IPS-18a (cell line): Measurements from ENCODE around the gene EMSY.
"Not testable (repeated sequence)": the region's sequence is repeated elsewhere in the genome, so short reads cannot be mapped to it uniquely, and the experiment has no call there.

ENCODE experiments used
- H3K27ac ChIP-seq: one replicate; pipeline ENCODE4 v1.5.1; 2013; ENCODE audit warnings: low read length
- H3K27me3 ChIP-seq: one replicate; pipeline ENCODE4 v1.6.1; 2013; ENCODE audit warnings: mild to moderate bottlenecking, low read length; ENCODE audit not compliant: control insufficient read depth, insufficient read depth
- H3K36me3 ChIP-seq: one replicate; pipeline ENCODE4 v1.6.1; 2013; ENCODE audit warnings: low read depth, low read length; ENCODE audit not compliant: control insufficient read depth
- H3K4me1 ChIP-seq: one replicate; pipeline ENCODE4 v1.6.1; 2013; ENCODE audit warnings: low read depth, low read length; ENCODE audit not compliant: control insufficient read depth
- H3K4me3 ChIP-seq: one replicate; pipeline ENCODE4 v1.5.1; 2013; ENCODE audit warnings: low read length
- H3K9ac ChIP-seq: one replicate; pipeline ENCODE4 v1.6.1; 2013; ENCODE audit warnings: mild to moderate bottlenecking, low read length, moderate library complexity
- H3K9me3 ChIP-seq: one replicate; pipeline ENCODE4 v1.6.1; 2013; ENCODE audit warnings: low read depth, low read length; ENCODE audit not compliant: control insufficient read depth

The EMSY gene

DNA sequence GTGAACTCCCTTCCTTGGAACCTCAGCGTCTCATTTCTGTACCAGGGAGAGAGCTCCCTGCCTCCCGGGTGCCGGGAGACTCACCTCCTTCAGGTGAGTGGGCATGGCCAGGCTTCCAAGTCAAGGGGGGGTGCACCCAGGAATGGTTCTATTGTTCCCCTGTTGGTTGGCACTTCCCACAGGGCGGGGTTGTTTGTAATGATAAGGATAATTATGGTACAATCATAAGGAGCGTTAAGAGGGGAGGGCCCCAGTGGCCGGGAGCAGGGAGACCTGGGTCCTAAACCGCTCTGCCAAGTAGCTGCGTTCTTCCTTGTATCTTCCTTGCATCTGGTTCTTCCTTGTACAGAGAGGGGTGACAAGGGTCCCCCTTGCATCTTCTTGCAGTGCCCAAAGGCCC is 146.6 kb downstream of the EMSY start:
- Histone ChIP-seq H3K27ac (no peak overlapping the region), H3K27me3 (no peaks in the 10 kb centered on the region), H3K36me3 (no peaks in the 10 kb centered on the region), H3K4me3 (no peak overlapping the region), H3K4me1 (no peaks in the 10 kb centered on the region), H3K9ac (no peak overlapping the region), H3K9me3 (peaks cover 4% of the 10 kb centered on the region)

DNA sequence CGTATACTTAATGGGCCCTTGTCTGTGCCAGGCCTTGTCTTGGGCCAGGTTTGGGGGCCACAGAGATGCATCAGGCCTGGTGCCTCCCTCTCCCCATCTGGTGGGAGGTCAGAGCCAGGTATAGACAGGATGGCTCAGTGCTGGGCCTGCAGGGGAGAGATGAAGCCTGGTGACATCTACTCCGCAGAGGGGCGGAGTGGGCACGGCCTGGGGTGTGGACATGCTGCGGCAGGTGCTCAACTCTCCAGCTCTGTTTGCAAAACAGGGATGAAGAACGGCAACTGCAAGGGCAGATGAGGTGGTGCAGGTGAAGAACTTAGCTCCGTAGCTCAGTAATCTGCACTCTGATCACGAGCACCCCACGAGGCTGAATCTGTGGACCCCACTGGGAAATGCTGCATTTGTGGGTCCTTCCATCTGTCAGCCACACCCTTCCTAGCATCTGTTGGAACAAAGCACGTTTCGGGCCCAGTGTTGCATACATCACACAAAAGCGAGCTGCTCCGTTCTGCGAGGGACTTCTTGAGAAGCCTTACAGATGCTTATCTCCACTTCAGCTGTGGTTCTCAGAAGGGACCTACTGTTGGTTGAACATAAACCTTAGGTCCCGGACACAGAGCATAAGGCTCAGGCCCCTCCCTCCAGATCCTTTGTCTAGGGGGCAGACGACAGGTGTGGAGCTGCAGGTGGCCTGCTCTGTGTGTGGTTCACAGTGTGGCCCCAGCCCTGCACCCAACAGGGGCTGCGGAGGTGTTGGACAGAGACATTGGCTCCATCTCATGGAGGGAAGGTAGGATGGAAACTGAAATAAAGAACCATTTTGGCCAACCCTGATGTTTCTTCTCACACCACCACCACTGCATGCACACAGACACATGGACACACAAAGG is 147.5 kb downstream of the EMSY start:
- Histone ChIP-seq H3K9ac (no peak overlapping the region), H3K4me3 (no peak overlapping the region), H3K9me3 (no peaks in the 10 kb centered on the region), H3K36me3 (no peaks in the 10 kb centered on the region), H3K27ac (no peak overlapping the region), H3K4me1 (no peaks in the 10 kb centered on the region), H3K27me3 (no peaks in the 10 kb centered on the region)

DNA sequence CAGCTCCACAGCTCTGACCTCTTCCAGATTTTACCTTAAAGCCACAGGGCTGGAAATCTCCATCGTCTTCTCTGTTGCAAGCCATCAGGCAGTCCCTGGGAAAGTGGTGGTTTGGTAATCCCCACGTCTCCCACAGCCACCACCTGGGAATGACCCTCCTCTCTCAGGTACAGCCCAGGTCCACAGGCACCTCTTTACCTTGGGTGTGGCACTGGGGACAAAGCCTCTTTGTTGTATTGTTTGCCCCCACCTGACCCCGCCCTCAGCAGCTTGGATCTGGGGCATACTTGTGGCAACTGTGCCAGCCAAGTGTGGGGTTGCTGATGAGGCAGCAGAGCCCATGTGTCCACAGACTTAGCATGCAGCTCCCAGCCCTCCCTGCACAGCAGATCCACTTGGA is 148.1 kb downstream of the EMSY start:
- no peak overlapping the region for H3K27ac ChIP-seq

DNA sequence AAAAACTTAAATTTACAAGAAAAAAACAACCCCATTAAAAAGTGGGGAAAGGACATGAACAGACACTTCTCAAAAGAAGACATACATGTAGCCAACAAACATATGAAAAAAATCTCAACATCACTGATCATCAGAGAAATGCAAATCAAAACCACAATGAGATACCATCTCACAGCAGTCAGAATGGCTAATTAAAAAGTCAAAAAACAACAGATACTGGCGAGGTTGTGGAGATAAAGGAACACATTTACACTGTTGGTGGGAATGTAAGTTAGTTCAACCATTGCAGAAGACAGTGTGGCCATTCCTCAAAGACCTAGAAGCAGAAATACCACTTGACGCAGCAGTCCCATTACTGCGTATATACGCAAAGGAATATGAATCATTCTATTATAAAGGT is 150.3 kb downstream of the EMSY start:
- not testable (repeated sequence) for H3K27me3 ChIP-seq, H3K9me3 ChIP-seq, H3K4me3 ChIP-seq, H3K36me3 ChIP-seq, H3K27ac ChIP-seq, H3K4me1 ChIP-seq, H3K9ac ChIP-seq

More for the DNA sequence above, 148.1 kb downstream of the EMSY start:
- Histone ChIP-seq H3K4me1 (no peaks in the 10 kb centered on the region), H3K36me3 (no peaks in the 10 kb centered on the region), H3K27me3 (no peaks in the 10 kb centered on the region), H3K9ac (no peak overlapping the region), H3K9me3 (no peaks in the 10 kb centered on the region), H3K4me3 (no peak overlapping the region)

DNA sequence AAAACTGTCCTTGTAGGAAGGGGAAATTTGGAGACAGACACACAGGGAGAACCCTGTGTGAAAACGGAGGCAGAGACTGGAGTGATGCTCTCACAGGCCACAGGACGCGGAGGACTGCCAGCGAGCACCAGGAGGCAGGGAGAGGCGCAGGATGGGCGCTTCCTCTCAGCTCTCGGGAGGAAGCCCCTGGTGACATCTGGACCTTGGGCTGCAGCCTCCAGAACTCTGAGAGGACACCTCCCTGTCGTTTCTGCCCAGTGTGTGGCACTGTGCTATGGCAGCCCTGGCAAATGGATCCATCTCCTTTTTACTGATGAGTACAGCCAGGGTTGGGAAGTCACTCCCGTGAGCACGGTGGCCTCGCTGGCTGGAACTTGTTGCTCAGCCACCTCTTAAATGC is 151.8 kb downstream of the EMSY start:
- Histone ChIP-seq H3K9me3 (no peaks in the 10 kb centered on the region), H3K36me3 (no peaks in the 10 kb centered on the region), H3K27me3 (no peaks in the 10 kb centered on the region), H3K27ac (no peak overlapping the region), H3K4me1 (no peaks in the 10 kb centered on the region), H3K9ac (no peak overlapping the region), H3K4me3 (no peak overlapping the region)

DNA sequence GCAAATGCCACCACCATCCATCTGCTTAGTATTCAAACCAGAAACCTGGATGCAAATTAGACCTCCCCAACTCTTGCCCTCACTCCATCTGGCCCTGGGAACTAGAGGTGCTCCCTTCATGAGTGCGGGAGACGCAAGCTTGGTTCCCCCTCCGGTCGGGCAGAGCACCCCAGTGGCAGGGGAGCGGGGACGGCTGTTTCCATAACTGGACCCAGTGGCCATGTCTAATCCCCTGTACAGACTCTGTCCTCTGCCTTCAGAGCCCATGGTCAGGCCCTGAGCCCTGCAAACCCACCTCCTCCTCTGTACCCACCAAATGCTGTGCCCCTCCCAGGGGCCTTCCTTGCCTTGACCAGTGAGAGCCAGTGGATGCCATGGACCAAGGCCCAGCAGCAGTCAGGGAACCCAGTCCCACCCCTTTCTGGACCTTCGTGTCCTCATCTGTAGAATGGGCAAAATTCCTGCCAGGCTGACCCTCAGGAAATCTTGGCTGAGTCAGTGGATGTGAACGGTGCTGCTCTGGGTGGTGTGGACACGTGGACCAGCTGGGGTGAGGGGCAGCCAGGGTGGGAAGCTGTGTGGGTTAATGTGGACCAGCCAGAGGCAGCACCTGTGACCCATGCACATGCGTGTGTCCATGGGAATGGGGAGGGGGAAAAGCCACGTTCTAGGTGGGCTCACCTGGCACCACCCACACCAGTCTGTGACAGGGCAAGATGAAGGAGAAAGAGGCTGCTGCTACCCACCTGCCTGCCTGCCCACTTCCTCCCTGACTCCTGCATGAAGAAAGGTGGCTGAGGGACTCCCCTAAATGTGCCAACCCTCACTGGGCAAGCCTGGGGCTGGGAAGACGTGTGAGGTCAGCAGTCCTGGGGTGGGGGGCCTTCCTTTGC is 153.0 kb downstream of the EMSY start:
- Histone ChIP-seq H3K9me3 (no peaks in the 10 kb centered on the region), H3K27ac (no peak overlapping the region), H3K4me1 (no peaks in the 10 kb centered on the region), H3K27me3 (no peaks in the 10 kb centered on the region), H3K4me3 (no peak overlapping the region), H3K36me3 (no peaks in the 10 kb centered on the region), H3K9ac (no peak overlapping the region)

DNA sequence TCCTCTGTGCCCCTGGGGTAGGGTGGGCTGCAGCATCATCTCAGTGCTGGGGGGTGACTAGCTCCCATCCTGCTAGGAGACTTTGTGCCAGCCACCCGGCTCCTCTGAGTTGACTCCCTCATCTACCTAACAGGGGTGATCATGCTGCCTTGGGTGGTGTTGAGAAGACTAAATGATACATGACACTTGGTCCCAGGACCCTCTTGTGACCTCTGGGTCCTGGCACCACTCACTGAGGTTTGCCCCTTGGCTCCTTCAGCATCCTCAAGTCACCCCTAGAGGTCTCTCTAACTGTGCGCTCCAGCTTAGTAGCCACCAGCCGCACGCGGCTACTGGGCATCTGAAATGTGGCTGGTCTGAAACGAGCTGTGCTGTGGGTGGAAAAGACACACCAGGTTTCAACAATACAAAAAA is 153.6 kb downstream of the EMSY start:
- Histone ChIP-seq H3K27me3 (no peaks in the 10 kb centered on the region), H3K4me3 (no peak overlapping the region), H3K9me3 (no peaks in the 10 kb centered on the region), H3K27ac (no peak overlapping the region), H3K4me1 (no peaks in the 10 kb centered on the region), H3K36me3 (no peaks in the 10 kb centered on the region), H3K9ac (no peak overlapping the region)

DNA sequence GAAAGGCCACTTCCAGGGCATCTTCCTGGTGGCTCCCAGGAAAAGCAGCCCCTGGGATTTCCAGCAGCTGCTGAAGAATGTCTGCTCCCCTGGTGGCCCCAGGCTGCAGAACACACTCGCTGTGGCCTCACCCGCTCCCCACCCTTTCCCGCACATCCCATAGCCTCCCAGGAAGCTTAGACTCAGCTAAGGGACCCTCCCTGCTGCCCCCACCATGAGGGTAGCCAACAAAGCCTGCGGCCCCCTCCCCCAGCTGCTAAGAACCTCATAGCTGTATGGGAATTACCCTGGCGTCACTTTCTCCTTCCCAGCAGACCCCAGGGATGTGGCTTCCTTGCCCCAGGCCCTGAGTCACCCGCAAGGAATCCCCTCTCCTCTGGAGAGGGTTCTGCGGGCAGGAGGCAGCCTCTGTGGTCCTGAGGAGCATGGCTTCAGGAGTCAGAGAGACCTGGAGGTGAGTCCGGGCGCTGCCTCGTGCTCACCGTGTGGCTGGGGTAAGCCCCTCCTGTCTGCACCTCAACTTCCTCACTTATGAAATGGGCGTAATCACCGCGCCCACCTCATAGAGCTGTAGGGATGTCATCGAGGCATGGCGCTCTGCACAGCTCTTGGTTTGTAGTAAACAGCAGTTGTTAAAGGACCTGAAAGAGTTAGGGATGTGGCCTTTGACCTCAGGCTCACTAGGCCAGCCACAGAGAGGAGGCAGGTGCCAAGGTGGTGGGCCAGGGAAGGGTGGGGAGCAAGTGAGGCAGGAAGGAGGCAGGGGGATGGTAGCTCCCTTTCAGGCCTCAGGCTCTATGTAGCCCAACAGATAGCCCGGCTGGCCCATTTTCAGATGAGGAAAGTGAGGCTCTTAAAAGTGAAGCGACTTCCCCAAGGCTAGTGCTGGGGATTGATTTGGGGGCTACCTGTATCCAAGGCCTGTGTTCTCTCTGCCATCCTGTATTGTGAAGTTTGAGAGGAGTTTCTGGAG is 154.5 kb downstream of the EMSY start:
- no peaks in the 10 kb centered on the region for H3K9me3 ChIP-seq
- no peaks in the 10 kb centered on the region for H3K27me3 ChIP-seq
- H3K4me1 ChIP-seq = no peaks in the 10 kb centered on the region
- H3K27ac ChIP-seq = no peak overlapping the region
- no peaks in the 10 kb centered on the region for H3K36me3 ChIP-seq
- no peak overlapping the region for H3K4me3 ChIP-seq
- H3K9ac ChIP-seq = no peak overlapping the region

DNA sequence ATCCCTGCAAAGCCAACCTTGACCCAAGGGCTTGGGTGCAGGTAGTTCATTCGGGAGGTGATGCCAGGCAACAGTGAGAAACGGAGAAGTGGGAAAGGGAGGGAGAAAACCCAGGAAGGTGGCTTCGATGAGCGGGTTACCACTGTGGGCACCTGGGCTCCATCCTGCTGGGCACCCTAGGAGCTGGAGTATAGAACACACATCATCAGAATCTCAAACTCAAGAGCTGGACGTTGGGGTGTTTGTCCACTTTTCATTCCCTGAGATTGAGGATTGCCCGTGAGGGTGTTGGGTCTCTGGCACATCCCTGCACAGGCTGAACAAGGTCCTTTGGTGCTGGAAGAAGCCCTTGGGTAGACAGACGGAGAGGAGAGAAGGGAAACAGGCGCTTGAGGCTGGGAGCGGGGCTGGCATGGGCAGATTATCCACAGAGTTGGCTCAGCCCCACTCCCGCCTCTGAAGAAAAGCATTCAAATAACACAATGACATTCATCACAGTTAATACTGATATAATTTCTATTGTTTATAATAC is 155.4 kb downstream of the EMSY start:
- H3K9ac ChIP-seq = no peak overlapping the region
- H3K4me1 ChIP-seq = no peaks in the 10 kb centered on the region
- H3K9me3 ChIP-seq = no peaks in the 10 kb centered on the region
- H3K4me3 ChIP-seq = no peak overlapping the region
- no peaks in the 10 kb centered on the region for H3K27me3 ChIP-seq
- no peaks in the 10 kb centered on the region for H3K36me3 ChIP-seq
- H3K27ac ChIP-seq = no peak overlapping the region

DNA sequence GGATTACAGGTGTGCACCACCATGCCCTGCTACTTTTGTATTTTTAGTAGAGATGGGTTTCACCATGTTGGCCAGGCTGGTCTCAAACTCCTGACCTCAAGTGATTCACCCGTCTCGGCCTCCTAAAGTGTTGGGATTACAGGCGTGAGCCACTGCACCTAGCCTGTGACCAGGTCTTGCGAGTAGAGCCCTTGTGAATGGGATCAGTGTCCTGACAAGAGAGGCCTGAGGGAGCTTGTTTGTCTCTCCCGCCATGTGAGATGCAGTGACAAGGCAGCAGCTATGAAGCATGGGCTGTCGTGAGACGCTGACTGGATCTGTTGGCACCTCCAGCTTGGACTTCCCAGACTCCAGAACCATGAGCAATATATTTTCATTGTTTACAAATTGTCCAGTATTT is 156.5 kb downstream of the EMSY start:
- no peaks in the 10 kb centered on the region for H3K4me1 ChIP-seq
- H3K27ac ChIP-seq = no peak overlapping the region
- H3K27me3 ChIP-seq = no peaks in the 10 kb centered on the region
- H3K4me3 ChIP-seq = no peak overlapping the region
- no peaks in the 10 kb centered on the region for H3K9me3 ChIP-seq
- H3K9ac ChIP-seq = no peak overlapping the region
- H3K36me3 ChIP-seq = no peaks in the 10 kb centered on the region

DNA sequence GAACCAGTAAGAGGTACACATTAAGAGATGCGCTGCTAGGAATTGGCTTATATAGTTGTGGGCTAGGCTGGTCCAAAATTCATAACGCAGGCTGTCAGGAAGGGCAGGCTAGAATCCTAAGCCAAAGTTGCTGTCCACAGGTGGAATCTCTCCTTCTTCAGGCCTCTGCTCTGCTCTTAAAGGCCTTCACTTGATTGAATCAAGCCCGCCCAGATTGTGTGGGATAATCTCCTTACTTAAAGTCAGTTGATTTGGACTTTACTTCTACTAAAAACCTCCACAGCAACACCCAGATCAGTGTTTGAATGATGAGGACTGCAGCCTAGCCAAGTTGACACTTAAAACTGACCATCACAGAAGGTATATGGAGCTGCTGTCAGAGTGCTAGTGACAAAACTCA is 156.9 kb downstream of the EMSY start:
- H3K9ac ChIP-seq = no peak overlapping the region
- H3K9me3 ChIP-seq = no peaks in the 10 kb centered on the region
- H3K27me3 ChIP-seq = no peaks in the 10 kb centered on the region
- H3K36me3 ChIP-seq = no peaks in the 10 kb centered on the region
- H3K27ac ChIP-seq = no peak overlapping the region
- no peak overlapping the region for H3K4me3 ChIP-seq
- H3K4me1 ChIP-seq = no peaks in the 10 kb centered on the region
